ENCODE data around the gene TMEM88. TPM values are rescaled to one million over a fixed set of nuclear protein-coding genes. Genes with fewer than 3 reads are reported as not detected.
A peak's percentile ranks its signal among the peaks of the same experiment; 100 is the strongest.

TMEM88 gene
- total RNA-seq, 4 donors from 2014 or later: 6.5 to 41.6 (median 29.6) TPM

DNA sequence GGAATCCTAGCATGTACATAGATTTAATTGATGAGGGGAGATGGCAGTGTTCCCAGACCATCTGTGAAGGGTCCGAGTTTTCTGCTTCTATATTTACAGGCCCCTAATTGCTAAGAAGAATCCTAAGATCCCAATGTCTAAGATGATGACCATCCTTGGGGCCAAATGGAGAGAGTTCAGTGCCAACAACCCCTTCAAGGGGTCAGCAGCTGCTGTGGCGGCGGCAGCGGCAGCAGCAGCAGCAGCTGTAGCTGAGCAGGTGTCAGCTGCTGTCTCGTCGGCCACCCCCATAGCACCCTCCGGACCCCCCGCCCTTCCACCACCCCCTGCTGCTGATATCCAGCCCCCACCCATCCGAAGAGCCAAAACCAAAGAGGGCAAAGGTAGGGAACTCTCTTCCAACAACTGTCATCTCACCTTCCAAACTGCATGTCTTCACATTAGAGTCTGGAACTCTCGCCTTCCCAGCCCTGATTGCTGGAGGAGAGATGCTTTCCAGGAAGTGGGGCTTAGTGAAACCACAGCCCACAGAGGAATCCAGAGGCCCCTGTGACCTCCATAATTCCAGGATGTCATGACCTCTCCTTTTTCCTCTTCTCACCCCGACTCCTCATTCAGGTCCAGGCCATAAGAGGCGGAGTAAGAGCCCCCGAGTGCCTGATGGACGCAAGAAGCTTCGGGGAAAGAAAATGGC lies 38.5 kb downstream of the TMEM88 start:
- 62 to 75% methylated on average over 4 to 6 of the region's 15 CpGs for WGBS, 2 donors (ENCODE audit: low coverage in 1 of 2)
- no peaks in the 10 kb centered on the region for H3K9me3 ChIP-seq
- TF ChIP-seq POLR2AphosphoS5 (IDR thresholded peaks at IDR 0.05): no peak
- TF ChIP-seq EP300 (IDR thresholded peaks at IDR 0.05): no peak
- TF ChIP-seq, protein P1, sequence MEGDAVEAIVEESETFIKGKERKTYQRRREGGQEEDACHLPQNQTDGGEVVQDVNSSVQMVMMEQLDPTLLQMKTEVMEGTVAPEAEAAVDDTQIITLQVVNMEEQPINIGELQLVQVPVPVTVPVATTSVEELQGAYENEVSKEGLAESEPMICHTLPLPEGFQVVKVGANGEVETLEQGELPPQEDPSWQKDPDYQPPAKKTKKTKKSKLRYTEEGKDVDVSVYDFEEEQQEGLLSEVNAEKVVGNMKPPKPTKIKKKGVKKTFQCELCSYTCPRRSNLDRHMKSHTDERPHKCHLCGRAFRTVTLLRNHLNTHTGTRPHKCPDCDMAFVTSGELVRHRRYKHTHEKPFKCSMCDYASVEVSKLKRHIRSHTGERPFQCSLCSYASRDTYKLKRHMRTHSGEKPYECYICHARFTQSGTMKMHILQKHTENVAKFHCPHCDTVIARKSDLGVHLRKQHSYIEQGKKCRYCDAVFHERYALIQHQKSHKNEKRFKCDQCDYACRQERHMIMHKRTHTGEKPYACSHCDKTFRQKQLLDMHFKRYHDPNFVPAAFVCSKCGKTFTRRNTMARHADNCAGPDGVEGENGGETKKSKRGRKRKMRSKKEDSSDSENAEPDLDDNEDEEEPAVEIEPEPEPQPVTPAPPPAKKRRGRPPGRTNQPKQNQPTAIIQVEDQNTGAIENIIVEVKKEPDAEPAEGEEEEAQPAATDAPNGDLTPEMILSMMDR (IDR thresholded peaks at IDR 0.05): no peak
- TF ChIP-seq POLR2A (IDR thresholded peaks at IDR 0.05): no peak
- H3K27ac ChIP-seq: no peak overlapping the region
- H3K27me3 ChIP-seq: no peaks in the 10 kb centered on the region
- ATAC-seq: no peak
- no peak overlapping the region for H3K4me3 ChIP-seq
- H3K36me3 ChIP-seq: peaks cover 0 to 76% of the 10 kb centered on the region in 2 donors
- H3K4me1 ChIP-seq: peaks cover 5 to 28% (median 19%) of the 10 kb centered on the region in 3 donors

- H3K36me3 ChIP-seq: peaks cover 0 to 85% of the 10 kb centered on the region in 2 donors
- no peak for TF ChIP-seq EP300 (IDR thresholded peaks at IDR 0.05)
- no peak for TF ChIP-seq POLR2AphosphoS5 (IDR thresholded peaks at IDR 0.05)
- no peak for TF ChIP-seq POLR2A (IDR thresholded peaks at IDR 0.05)
- TF ChIP-seq, protein P1 (IDR thresholded peaks at IDR 0.05): no peak
- ATAC-seq: no peak
- WGBS, 2 donors (ENCODE audit: low coverage in 1 of 2): 69 to 83% methylated on average over 5 to 8 of the region's 9 CpGs
- H3K4me1 ChIP-seq: peaks cover 0 to 19% (median 10%) of the 10 kb centered on the region in 3 donors
- no peaks in the 10 kb centered on the region for H3K9me3 ChIP-seq
- H3K27ac ChIP-seq: no peak overlapping the region
- H3K4me3 ChIP-seq: no peak overlapping the region
- no peaks in the 10 kb centered on the region for H3K27me3 ChIP-seq
These were observed 39.4 kb downstream of the TMEM88 start for GRCh38 chr17:7894226-7894625.

DNA sequence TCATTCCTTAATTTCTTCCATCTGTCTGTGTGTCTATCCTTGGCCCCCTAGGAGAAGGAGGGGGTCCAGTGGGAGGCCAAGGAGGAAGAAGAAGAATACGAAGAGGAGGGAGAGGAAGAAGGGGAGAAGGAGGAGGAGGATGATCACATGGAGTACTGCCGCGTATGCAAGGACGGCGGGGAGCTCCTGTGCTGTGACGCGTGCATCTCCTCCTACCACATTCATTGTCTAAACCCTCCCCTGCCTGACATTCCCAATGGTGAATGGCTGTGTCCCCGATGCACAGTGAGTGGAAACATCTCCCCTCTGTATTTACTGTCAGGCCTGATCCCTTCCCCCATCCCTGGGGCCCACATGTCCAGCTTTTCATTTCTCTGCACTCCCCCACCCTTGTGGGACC lies 40.0 kb downstream of the TMEM88 start:
- Histone ChIP-seq H3K27ac (no peak overlapping the region), H3K27me3 (no peaks in the 10 kb centered on the region), H3K36me3 (peaks cover 0 to 91% of the 10 kb centered on the region in 2 donors), H3K4me1 (peaks cover 0 to 13% (median 3%) of the 10 kb centered on the region in 3 donors), H3K9me3 (no peaks in the 10 kb centered on the region), H3K4me3 (no peak overlapping the region)
- ATAC-seq: no peak
- 88% methylated on average over 3 to 6 of the region's 8 CpGs for WGBS, 2 donors (ENCODE audit: low coverage in 1 of 2)
- no peak for TF ChIP-seq POLR2A (IDR thresholded peaks at IDR 0.05)
- TF ChIP-seq, protein P1 (IDR thresholded peaks at IDR 0.05): no peak
- no peak for TF ChIP-seq POLR2AphosphoS5 (IDR thresholded peaks at IDR 0.05)
- no peak for TF ChIP-seq EP300 (IDR thresholded peaks at IDR 0.05)

GRCh38 chr17:7897090-7897489 lies 42.2 kb downstream of the TMEM88 start:
- Histone ChIP-seq H3K27me3 (no peaks in the 10 kb centered on the region), H3K36me3 (peaks cover 0 to 98% of the 10 kb centered on the region in 2 donors), H3K4me1 (peaks cover 0 to 3% (median 0%) of the 10 kb centered on the region in 3 donors), H3K9me3 (no peaks in the 10 kb centered on the region), H3K27ac (no peak overlapping the region), H3K4me3 (no peak overlapping the region)
- ATAC-seq: no peak
- no peak for TF ChIP-seq EP300 (IDR thresholded peaks at IDR 0.05)
- TF ChIP-seq, protein P1 (IDR thresholded peaks at IDR 0.05): no peak
- TF ChIP-seq POLR2A (IDR thresholded peaks at IDR 0.05): no peak
- TF ChIP-seq POLR2AphosphoS5 (IDR thresholded peaks at IDR 0.05): no peak
- 58 to 64% methylated on average over 4 of the region's 13 CpGs for WGBS, 2 donors (ENCODE audit: low coverage in 1 of 2)

- Histone ChIP-seq H3K27me3 (no peaks in the 10 kb centered on the region), H3K36me3 (peaks cover 0 to 100% of the 10 kb centered on the region in 2 donors), H3K9me3 (no peaks in the 10 kb centered on the region), H3K27ac (no peak overlapping the region), H3K4me1 (peaks cover 0 to 3% (median 0%) of the 10 kb centered on the region in 3 donors), H3K4me3 (no peak overlapping the region)
- TF ChIP-seq POLR2A (IDR thresholded peaks at IDR 0.05): no peak
- TF ChIP-seq, protein P1 (IDR thresholded peaks at IDR 0.05): peak in 3 of 4 experiments; percentile 68 to 74 (median 70)
- no peak for TF ChIP-seq EP300 (IDR thresholded peaks at IDR 0.05)
- TF ChIP-seq POLR2AphosphoS5 (IDR thresholded peaks at IDR 0.05): no peak
- 0 to 22% methylated on average over 1 to 6 of the region's 6 CpGs for WGBS, 2 donors (ENCODE audit: low coverage in 1 of 2)
- peak; percentile 61 for ATAC-seq
These were observed 42.9 kb downstream of the TMEM88 start for GRCh38 chr17:7897773-7898172.

Data from gastroesophageal sphincter (tissue), 4 donors.